ENCODE results near the gene EXO5. TPM values are rescaled to one million over a fixed set of nuclear protein-coding genes. Genes with fewer than 3 reads are reported as not detected.

The EXO5 gene
- total and polyA plus RNA-seq, 12 donors, result 1.8 to 11.1 (median 7.3) TPM

DNA sequence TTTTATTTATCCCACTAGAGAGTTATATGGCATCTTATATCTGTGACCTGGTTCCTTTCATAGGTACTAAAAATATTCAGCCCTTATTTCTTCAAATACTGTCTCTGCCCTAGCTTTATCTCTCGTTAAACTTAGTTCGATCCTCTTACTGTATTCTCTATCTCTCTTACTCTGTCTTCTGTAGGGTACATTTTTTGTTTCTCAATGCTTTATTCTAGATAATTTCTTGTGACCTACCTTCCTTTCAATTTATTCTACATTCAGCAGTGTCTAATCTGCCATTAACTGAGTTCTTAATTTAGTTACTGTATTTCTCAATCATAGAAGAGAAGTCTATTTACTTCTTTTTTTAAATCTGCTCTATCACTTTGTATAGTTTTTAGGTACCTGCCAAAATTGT is 33.3 kb upstream of the EXO5 start:
- no peak for DNase-seq
- Histone ChIP-seq H3K36me3 (replicated peaks in 1 of 2) (no peaks in the 10 kb centered on the region), H3K4me3 (no peak overlapping the region), H3K27me3 (no peaks in the 10 kb centered on the region), H3K9me3 (replicated peaks in 1 of 3) (peaks cover 0 to 18% (median 12%) of the 10 kb centered on the region in 3 donors), H3K27ac (no peak overlapping the region), H3K4me1 (replicated peaks in 1 of 2) (peaks cover 0 to 6% of the 10 kb centered on the region in 2 donors)
- intact Hi-C loops (cut with DNase I), result no loop called here
- 84 to 90% (median 86%) methylated on average over 2 of the region's 2 CpGs for WGBS, 4 donors
- TF ChIP-seq, protein P1, sequence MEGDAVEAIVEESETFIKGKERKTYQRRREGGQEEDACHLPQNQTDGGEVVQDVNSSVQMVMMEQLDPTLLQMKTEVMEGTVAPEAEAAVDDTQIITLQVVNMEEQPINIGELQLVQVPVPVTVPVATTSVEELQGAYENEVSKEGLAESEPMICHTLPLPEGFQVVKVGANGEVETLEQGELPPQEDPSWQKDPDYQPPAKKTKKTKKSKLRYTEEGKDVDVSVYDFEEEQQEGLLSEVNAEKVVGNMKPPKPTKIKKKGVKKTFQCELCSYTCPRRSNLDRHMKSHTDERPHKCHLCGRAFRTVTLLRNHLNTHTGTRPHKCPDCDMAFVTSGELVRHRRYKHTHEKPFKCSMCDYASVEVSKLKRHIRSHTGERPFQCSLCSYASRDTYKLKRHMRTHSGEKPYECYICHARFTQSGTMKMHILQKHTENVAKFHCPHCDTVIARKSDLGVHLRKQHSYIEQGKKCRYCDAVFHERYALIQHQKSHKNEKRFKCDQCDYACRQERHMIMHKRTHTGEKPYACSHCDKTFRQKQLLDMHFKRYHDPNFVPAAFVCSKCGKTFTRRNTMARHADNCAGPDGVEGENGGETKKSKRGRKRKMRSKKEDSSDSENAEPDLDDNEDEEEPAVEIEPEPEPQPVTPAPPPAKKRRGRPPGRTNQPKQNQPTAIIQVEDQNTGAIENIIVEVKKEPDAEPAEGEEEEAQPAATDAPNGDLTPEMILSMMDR (IDR thresholded peaks at IDR 0.05), result no peak
- no peak for TF ChIP-seq POLR2A (IDR thresholded peaks at IDR 0.05)

DNA sequence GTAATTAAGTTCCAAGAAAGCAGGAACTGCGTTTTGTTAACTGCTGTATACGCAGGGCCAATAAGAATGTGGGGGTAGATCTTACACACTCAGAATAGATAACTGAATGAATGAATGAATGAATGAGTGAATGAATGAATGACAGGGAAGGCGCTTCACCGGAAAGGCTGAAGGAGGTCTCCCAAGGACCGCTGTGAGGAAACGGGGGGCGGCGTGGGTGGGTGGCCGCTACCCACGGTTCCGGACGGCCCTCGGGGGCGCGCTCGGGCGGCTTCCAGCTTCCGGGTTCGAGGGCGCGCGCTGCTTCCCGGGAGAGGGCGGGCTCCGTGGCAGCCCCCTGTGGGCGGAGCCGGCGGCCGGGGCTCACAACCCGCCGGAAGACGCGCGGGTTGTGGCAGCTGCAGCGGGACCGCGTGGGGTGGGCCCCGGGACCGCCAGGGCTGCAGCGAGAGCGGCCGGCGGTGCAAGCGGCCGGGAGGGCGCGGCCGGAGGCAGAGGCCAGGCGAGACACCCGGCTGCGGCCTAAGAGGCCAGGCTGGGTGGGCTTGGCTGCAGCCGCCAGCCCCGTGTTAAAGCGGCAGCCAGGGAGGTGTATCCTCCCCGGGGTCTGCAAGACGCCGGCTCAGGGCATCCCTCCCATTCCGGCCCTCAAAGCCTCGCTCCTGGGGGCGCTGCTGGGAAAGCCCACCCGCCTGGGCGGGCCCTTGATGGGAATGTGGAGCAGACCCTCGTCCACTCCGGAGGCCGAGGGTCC is 31.5 kb upstream of the EXO5 start, which contains the start of gene ZFP69:
ZFP69 (plus strand) TSS at position 367 of the 754 bp plus-strand sequence. CDS start 2,072 bp downstream, outside the sequence.
- peak within 1 kb of the TSS in 2 of 5 donors; percentile 32 to 66 for H3K27ac ChIP-seq
- peaks cover 0 to 6% of the 10 kb centered on the region in 2 donors for H3K4me1 ChIP-seq (replicated peaks in 1 of 2)
- peaks cover 0 to 14% (median 7%) of the 10 kb centered on the region in 3 donors for H3K9me3 ChIP-seq (replicated peaks in 1 of 3)
- H3K36me3 ChIP-seq (replicated peaks in 1 of 2), result no peaks in the 10 kb centered on the region
- peak; percentile 30 to 59 (median 47) for DNase-seq
- TF ChIP-seq POLR2A (IDR thresholded peaks at IDR 0.05), result peak; percentile 9 to 13
- TF ChIP-seq, protein P1 (IDR thresholded peaks at IDR 0.05), result no peak
- 1% methylated on average over 26 to 65 of the region's 65 CpGs for WGBS, 4 donors
- no peaks in the 10 kb centered on the region for H3K27me3 ChIP-seq
- peak within 1 kb of the TSS in 3 of 4 donors; percentile 56 to 92 (median 60) for H3K4me3 ChIP-seq
- intact Hi-C loops (cut with DNase I), result no loop called here

DNA sequence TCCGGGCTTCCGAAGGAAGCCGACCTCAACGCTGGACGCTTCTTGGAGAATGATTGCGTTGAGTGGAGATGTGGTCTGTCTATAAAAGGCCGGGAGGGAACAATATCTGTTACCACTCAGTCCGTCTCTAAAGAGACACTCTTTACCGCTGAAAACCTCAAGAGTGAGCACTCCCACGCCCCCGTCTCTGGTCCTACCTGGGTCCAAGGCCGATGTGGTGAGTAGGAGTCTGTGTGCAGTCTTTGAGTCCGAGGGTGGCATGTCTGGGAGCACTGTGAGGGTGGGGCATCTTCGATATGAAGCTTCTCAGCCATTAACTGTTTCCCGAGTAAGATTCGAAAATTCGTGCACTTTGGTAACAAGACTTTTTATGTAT is 30.9 kb upstream of the EXO5 start:
- DNase-seq, result peak in 1 of 7 donors; percentile 13
- peaks cover 0 to 14% (median 7%) of the 10 kb centered on the region in 3 donors for H3K9me3 ChIP-seq (replicated peaks in 1 of 3)
- H3K4me1 ChIP-seq (replicated peaks in 1 of 2), result peaks cover 0 to 6% of the 10 kb centered on the region in 2 donors
- H3K27me3 ChIP-seq, result no peaks in the 10 kb centered on the region
- TF ChIP-seq POLR2A (IDR thresholded peaks at IDR 0.05), result no peak
- TF ChIP-seq, protein P1 (IDR thresholded peaks at IDR 0.05), result no peak
- peak overlapping the region in 2 of 5 donors; percentile 32 to 66 for H3K27ac ChIP-seq
- intact Hi-C loops (cut with DNase I), result no loop called here
- H3K4me3 ChIP-seq, result peak overlapping the region in 3 of 4 donors; percentile 56 to 92 (median 60)
- H3K36me3 ChIP-seq (replicated peaks in 1 of 2), result no peaks in the 10 kb centered on the region
- WGBS, 4 donors, result 2 to 10% (median 4%) methylated on average over 11 to 17 of the region's 17 CpGs

DNA sequence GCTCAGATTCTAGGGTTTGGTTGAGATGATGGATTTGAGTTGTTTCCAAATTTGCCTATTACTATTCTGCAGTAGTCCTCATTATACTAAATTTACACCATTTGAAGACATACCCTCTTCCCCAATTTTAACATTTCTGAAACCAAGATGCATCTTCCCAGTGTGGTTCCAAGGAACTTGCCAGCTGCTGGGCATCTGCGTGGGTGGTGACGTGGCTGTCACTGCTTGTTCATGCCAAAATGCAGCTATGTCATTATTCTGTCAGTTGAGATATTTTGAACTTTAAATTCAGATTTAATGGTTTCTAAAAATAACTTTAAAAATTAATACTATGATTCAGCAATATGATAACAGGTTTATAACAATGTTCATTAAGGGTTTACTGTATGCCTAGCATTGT is 30.3 kb upstream of the EXO5 start:
- H3K4me3 ChIP-seq, result peak overlapping the region in 1 of 4 donors; percentile 92
- H3K27ac ChIP-seq, result no peak overlapping the region
- H3K9me3 ChIP-seq (replicated peaks in 1 of 3), result peaks cover 0 to 14% (median 7%) of the 10 kb centered on the region in 3 donors
- 44 to 68% (median 49%) methylated on average over 2 of the region's 2 CpGs for WGBS, 4 donors
- no peak for DNase-seq
- no peaks in the 10 kb centered on the region for H3K27me3 ChIP-seq
- H3K36me3 ChIP-seq (replicated peaks in 1 of 2), result no peaks in the 10 kb centered on the region
- peaks cover 0 to 6% of the 10 kb centered on the region in 2 donors for H3K4me1 ChIP-seq (replicated peaks in 1 of 2)
- intact Hi-C loops (cut with DNase I), result no loop called here
- TF ChIP-seq, protein P1 (IDR thresholded peaks at IDR 0.05), result no peak
- no peak for TF ChIP-seq POLR2A (IDR thresholded peaks at IDR 0.05)

Data from adrenal gland (tissue), 12 donors.